Calu3 (cell line): ENCODE results near the gene ASXL2. TPM values are rescaled to one million over a fixed set of nuclear protein-coding genes. Genes with fewer than 3 reads are reported as not detected.

Experiments used
- BruUV-seq: library from RNA; stranded (reverse); fragments of 400-500 nt; replicated peaks from 2 replicates; lab custom pipeline; 2021; lab: Mats Ljungman, UMichigan
- CTCF ChIA-PET: fragments of 300-600 bp; sonication (Branson Sonifier 250); formaldehyde crosslinking; loops from one replicate; lab custom pipeline; 2022; ENCODE audit warnings: antibody characterized with exemption; lab: Charles Lee
- DNase-seq: peaks from one replicate; pipeline ENCODE4 v3.0.0; 2022
- H3K27ac Mint-ChIP-seq: one replicate; pipeline ENCODE4 v1.8.0; 2022; ENCODE audit warnings: mixed read lengths; ENCODE audit not compliant: unreplicated experiment
- H3K27me3 Mint-ChIP-seq: one replicate; pipeline ENCODE4 v1.8.0; 2022; ENCODE audit warnings: mixed read lengths; ENCODE audit not compliant: unreplicated experiment
- H3K36me3 Mint-ChIP-seq: one replicate; pipeline ENCODE4 v1.8.0; 2022; ENCODE audit warnings: mild to moderate bottlenecking, moderate library complexity, mixed read lengths; ENCODE audit not compliant: insufficient read depth, unreplicated experiment
- H3K4me1 Mint-ChIP-seq: one replicate; pipeline ENCODE4 v1.8.0; 2022; ENCODE audit warnings: mild to moderate bottlenecking, low read depth, mixed read lengths; ENCODE audit not compliant: unreplicated experiment
- H3K4me3 Mint-ChIP-seq: one replicate; pipeline ENCODE4 v1.8.0; 2022; ENCODE audit warnings: mild to moderate bottlenecking, low read depth, moderate library complexity, mixed read lengths; ENCODE audit not compliant: unreplicated experiment
- H3K9me3 Mint-ChIP-seq: one replicate; pipeline ENCODE4 v1.8.0; 2022; ENCODE audit warnings: low read depth, mixed read lengths; ENCODE audit not compliant: unreplicated experiment
- intact Hi-C: fragments of 100-400 bp; cut with micrococcal nuclease; formaldehyde crosslinking; loops from one replicate; pipeline ENCODE4 v1.10.0; 2022; ENCODE audit not compliant: unreplicated experiment
- total RNA-seq: library from RNA; stranded (reverse); gene quantifications from 2 replicates; pipeline ENCODE4 v1.2.3, GENCODE V29; 2022
- TF ChIP-seq, protein P1 (sequence below): fragments of 200-600 bp; IDR thresholded peaks from one replicate; pipeline ENCODE4 v1.8.0; 2022; ENCODE audit warnings: antibody characterized with exemption; ENCODE audit not compliant: unreplicated experiment

The ASXL2 gene
- total RNA-seq, 1 experiment from 2014 or later, result 42.8 TPM

DNA sequence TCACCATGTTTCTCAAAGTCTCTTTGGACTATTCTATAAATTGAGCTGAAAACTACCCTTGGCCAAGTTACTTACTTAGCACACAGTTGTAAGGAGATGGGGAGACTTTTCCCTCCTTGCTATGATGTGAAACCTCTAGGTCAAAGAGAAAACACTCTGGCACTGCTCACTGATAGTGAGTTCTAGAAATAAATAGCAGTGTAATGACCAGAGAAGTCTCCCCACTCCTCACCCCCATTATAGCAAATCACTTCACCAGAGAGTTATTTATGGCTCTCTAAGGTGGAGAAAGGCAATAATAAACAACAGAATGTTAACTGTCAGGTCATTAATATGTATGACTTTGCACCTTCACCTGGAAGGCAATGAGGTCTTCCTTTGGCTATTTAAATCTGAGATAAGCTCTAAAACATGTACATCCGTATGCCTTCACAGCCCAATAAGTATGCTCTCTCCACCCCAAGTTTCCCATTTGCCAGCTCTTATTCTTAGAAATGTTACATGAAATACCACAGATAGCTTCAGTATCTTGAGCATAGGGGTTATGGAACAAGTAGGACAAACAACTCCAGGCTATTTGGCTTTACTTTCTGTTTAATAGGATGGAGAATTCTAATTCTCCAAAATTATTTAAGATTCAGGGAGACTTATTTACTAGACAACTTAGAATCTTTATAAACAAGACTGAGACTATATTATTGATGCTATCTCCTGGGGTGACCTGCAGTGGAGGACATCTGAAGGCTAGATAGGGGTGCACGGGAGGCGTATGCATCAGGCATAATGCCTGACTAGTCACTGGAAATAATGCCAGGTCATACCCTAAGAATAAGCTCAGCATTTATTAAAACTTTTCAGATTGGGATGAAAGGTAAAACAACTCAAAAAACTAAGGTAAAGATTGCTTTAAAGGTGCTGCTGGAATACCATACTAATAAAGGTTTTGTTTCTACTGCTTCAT lies 139.6 kb downstream of the ASXL2 start:
- CTCF ChIA-PET, result interaction anchor here (0.8 kb wide), 1 partner anchor 12 kb away, joined by 3 read pairs; no protein-coding TSS in a partner anchor
- BruUV-seq, result no TSS peak
- no peak for DNase-seq
- TF ChIP-seq, protein P1, sequence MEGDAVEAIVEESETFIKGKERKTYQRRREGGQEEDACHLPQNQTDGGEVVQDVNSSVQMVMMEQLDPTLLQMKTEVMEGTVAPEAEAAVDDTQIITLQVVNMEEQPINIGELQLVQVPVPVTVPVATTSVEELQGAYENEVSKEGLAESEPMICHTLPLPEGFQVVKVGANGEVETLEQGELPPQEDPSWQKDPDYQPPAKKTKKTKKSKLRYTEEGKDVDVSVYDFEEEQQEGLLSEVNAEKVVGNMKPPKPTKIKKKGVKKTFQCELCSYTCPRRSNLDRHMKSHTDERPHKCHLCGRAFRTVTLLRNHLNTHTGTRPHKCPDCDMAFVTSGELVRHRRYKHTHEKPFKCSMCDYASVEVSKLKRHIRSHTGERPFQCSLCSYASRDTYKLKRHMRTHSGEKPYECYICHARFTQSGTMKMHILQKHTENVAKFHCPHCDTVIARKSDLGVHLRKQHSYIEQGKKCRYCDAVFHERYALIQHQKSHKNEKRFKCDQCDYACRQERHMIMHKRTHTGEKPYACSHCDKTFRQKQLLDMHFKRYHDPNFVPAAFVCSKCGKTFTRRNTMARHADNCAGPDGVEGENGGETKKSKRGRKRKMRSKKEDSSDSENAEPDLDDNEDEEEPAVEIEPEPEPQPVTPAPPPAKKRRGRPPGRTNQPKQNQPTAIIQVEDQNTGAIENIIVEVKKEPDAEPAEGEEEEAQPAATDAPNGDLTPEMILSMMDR, result no peak
- H3K27ac Mint-ChIP-seq, result no peak overlapping the region
- peaks cover 18% of the 10 kb centered on the region for H3K36me3 Mint-ChIP-seq
- H3K4me1 Mint-ChIP-seq, result peaks cover 12% of the 10 kb centered on the region
- intact Hi-C loops, result no loop called here
- H3K9me3 Mint-ChIP-seq, result no peaks in the 10 kb centered on the region
- no peaks in the 10 kb centered on the region for H3K27me3 Mint-ChIP-seq
- no peak overlapping the region for H3K4me3 Mint-ChIP-seq

DNA sequence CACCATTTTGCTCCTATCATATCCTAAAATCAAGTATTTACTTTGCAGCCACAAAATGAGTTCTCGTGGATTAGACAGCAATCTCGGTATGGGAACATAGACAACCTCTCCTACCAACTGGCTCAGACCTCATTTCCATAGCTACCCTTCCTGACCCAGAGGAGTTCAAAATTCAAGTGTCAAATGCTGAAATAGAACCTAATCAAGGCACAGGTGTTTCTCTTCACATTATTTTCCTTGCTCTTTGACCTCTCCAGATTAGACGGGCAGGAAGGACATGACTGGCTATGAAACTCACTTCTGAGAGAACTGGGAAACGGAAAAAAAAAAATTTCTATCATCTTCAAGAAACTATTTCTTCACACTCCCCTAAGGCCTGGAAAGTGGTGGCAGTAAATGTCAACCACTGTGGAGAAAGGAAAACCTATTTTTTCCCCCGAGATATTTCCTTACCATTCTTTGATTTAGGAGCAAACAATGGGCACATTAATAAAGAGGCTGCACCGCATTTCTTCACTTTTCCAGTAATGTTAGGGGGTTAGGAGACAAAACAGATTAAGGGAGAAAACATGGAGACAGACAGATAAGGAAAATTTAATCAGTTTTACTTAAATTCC lies 141.3 kb downstream of the ASXL2 start:
- peaks cover 9% of the 10 kb centered on the region for H3K36me3 Mint-ChIP-seq
- TF ChIP-seq, protein P1, result no peak
- BruUV-seq, result no TSS peak
- intact Hi-C loops, result no loop called here
- H3K27me3 Mint-ChIP-seq, result no peaks in the 10 kb centered on the region
- no peak overlapping the region for H3K27ac Mint-ChIP-seq
- DNase-seq, result no peak
- peaks cover 28% of the 10 kb centered on the region for H3K4me1 Mint-ChIP-seq
- no peak overlapping the region for H3K4me3 Mint-ChIP-seq
- H3K9me3 Mint-ChIP-seq, result no peaks in the 10 kb centered on the region
- CTCF ChIA-PET, result no interaction called here

DNA sequence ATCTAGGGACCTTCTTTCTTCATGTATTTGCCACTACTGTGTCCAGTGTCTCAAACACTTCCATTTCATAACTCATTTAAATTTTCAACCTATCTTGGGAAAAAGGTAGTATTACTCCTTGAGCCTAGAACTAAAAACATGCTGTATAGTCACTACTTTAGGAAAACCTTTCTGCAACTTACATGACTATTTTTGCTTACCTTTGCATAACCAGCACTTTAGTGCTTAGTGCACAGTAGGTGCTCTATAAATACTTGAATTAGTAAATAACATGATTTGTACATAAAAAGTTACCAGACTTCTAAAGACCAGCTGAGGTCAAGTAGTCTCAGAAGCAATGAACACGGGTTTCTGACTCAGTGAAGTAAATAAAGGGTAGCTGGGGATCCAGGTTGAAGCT lies 142.5 kb downstream of the ASXL2 start:
- Mint-ChIP-seq H3K4me1 (peaks cover 25% of the 10 kb centered on the region), H3K27me3 (no peaks in the 10 kb centered on the region), H3K9me3 (no peaks in the 10 kb centered on the region), H3K4me3 (no peak overlapping the region), H3K36me3 (peaks cover 4% of the 10 kb centered on the region), H3K27ac (no peak overlapping the region)
- TF ChIP-seq, protein P1, result no peak
- CTCF ChIA-PET, result no interaction called here
- intact Hi-C loops, result no loop called here
- no peak for DNase-seq
- no TSS peak for BruUV-seq

DNA sequence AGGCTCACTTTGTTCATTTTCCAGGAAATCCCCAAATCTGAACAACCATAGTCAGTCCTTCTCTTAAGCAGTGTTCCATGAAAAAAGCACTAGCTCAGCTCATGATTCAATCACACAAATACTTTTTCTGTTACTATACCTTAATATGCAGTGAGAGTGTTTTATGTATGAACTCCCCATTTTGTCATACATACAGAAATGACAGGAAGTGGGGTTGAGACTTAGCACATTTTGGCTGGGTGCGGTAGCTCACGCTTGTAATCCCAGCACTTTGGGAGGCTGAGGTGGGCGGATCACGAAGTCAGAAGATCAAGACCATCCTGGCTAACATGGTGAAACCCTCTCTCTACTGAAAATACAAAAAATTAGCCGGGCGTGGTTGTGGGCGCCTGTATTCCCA lies 149.7 kb downstream of the ASXL2 start:
- Mint-ChIP-seq H3K27ac (no peak overlapping the region), H3K4me3 (no peak overlapping the region), H3K9me3 (peaks cover 2% of the 10 kb centered on the region), H3K36me3 (no peaks in the 10 kb centered on the region), H3K27me3 (no peaks in the 10 kb centered on the region), H3K4me1 (peaks cover 15% of the 10 kb centered on the region)
- BruUV-seq, result no TSS peak
- TF ChIP-seq, protein P1, result no peak
- intact Hi-C loops, result no loop called here
- DNase-seq, result no peak
- CTCF ChIA-PET, result interaction anchor here (1.1 kb wide), 1 partner anchor 9 kb away, joined by 3 read pairs; no protein-coding TSS in a partner anchor
